Measurements from ENCODE around the gene DNM3. TPM values are rescaled to one million over a fixed set of nuclear protein-coding genes. Genes with fewer than 3 reads are reported as not detected.

Gene DNM3
- total RNA-seq, 1 donor from 2014 or later: 2.1 TPM

DNA sequence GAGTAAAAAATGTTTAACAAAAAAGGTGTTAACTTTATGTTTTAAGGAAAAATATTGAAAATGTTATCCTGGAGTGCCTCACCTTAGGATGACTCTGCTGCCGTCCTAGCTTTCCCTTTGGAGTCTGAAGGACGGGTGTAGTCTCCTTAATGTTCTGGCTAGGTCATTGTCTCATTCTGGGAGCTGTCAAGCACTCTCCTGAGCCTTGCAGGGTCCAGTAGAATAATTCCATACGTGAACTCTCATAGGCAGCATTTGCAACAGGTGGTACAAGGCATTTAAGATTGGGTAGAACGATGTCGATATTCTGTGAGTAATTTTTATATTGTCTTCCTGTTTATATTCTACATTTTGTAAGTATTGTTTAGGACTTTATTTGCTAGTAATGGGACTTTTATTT lies 295.6 kb downstream of the DNM3 start:
- no peak for DNase-seq (ENCODE audit: extremely low spot score, unreplicated experiment)
- Mint-ChIP-seq H3K4me1 (ENCODE audit: unreplicated experiment) (peaks cover 20% of the 10 kb centered on the region), H3K36me3 (peaks cover 11% of the 10 kb centered on the region), H3K4me3 (no peak overlapping the region), H3K27ac (no peak overlapping the region), H3K27me3 (no peaks in the 10 kb centered on the region), H3K9me3 (peaks cover 9% of the 10 kb centered on the region)
- TF ChIP-seq, protein P1, sequence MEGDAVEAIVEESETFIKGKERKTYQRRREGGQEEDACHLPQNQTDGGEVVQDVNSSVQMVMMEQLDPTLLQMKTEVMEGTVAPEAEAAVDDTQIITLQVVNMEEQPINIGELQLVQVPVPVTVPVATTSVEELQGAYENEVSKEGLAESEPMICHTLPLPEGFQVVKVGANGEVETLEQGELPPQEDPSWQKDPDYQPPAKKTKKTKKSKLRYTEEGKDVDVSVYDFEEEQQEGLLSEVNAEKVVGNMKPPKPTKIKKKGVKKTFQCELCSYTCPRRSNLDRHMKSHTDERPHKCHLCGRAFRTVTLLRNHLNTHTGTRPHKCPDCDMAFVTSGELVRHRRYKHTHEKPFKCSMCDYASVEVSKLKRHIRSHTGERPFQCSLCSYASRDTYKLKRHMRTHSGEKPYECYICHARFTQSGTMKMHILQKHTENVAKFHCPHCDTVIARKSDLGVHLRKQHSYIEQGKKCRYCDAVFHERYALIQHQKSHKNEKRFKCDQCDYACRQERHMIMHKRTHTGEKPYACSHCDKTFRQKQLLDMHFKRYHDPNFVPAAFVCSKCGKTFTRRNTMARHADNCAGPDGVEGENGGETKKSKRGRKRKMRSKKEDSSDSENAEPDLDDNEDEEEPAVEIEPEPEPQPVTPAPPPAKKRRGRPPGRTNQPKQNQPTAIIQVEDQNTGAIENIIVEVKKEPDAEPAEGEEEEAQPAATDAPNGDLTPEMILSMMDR (conservative IDR thresholded peaks at IDR 0.05): no peak

DNA sequence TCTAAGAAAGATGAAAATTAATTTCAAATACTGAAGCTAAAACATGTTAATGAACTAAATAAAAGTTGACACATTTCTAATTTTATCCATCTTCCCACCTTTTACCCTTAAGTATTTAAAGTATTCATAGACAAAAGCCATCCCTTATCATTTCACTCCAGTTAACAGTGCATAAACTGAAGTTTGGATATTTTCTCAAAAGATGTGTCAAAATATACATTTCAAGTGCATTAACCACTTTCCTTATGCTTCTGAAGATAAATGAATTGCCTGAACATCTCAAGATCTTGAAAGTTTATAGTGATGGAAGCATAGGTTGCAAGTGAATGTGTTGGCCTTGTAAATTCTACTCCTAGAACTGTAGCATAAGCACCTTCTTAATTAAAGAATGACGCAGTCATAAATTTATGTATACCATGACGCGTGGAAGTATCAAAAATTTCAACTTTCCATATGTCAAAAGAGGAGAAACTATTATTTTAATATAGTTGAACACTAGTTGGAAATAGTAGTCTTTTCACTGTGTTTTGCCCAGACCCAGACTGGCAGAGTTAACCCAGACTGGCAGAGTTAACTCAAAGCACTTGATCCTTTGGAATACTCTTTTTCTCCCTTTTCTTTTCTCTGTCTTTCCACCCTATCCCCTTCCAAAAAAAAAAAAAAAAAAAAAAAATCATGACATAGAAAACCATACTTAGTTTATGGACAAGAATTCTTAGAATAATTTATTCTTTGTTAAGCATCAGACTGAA lies 296.6 kb downstream of the DNM3 start:
- peaks cover 9% of the 10 kb centered on the region for H3K9me3 Mint-ChIP-seq
- no peak overlapping the region for H3K27ac Mint-ChIP-seq
- no peak overlapping the region for H3K4me3 Mint-ChIP-seq
- DNase-seq (ENCODE audit: extremely low spot score, unreplicated experiment): no peak
- peaks cover 20% of the 10 kb centered on the region for H3K4me1 Mint-ChIP-seq (ENCODE audit: unreplicated experiment)
- H3K27me3 Mint-ChIP-seq: no peaks in the 10 kb centered on the region
- TF ChIP-seq, protein P1 (conservative IDR thresholded peaks at IDR 0.05): no peak
- H3K36me3 Mint-ChIP-seq: peaks cover 11% of the 10 kb centered on the region

- H3K4me3 Mint-ChIP-seq: no peak overlapping the region
- no peak overlapping the region for H3K27ac Mint-ChIP-seq
- no peaks in the 10 kb centered on the region for H3K27me3 Mint-ChIP-seq
- H3K9me3 Mint-ChIP-seq: peaks cover 5% of the 10 kb centered on the region
- H3K4me1 Mint-ChIP-seq (ENCODE audit: unreplicated experiment): peaks cover 20% of the 10 kb centered on the region
- DNase-seq (ENCODE audit: extremely low spot score, unreplicated experiment): no peak
- H3K36me3 Mint-ChIP-seq: peaks cover 11% of the 10 kb centered on the region
- TF ChIP-seq, protein P1 (conservative IDR thresholded peaks at IDR 0.05): no peak
These were observed 297.3 kb downstream of the DNM3 start for GRCh38 chr1:172138634-172139033.

DNA sequence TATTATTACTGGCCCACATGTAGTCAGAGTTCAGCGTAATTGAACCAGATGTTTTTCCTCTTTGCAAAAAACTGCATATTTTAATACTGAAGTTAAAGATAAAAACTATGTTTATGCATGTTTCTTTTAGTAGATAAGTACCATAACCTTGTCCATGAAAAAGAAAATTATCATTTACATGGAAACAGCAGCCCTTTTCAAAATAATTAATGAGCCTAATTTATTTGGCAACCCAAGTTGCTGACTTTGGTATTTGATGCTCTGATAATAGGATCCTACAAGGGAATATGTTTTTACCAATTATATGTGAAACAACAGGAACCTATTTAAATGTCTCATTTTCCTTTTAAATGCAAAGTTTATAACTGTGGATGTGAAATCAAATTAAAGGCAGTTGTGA lies 297.9 kb downstream of the DNM3 start:
- Mint-ChIP-seq H3K27me3 (no peaks in the 10 kb centered on the region), H3K4me3 (peak overlapping the region; percentile 67), H3K36me3 (peaks cover 11% of the 10 kb centered on the region), H3K9me3 (no peaks in the 10 kb centered on the region), H3K27ac (no peak overlapping the region), H3K4me1 (ENCODE audit: unreplicated experiment) (peaks cover 20% of the 10 kb centered on the region)
- TF ChIP-seq, protein P1 (conservative IDR thresholded peaks at IDR 0.05): no peak
- DNase-seq (ENCODE audit: extremely low spot score, unreplicated experiment): no peak

DNA sequence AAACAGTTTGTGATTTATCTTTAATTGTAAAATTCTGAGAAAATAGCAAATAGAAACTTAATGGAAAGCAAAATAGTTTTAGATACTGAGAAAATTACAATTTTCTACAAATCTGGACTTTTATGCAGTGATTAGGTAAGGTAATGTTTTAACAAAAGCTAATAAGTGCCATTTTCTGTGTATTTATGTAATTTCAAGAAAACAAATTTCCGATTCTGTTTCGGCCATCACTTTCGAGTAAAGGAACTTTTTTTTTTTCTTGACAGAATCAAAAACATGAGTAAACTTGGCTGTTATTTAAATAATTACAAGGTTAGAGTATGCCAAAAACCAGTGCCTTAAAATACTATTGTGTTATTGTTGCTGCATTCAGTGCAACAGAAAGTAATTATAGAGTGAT lies 298.8 kb downstream of the DNM3 start:
- peaks cover 11% of the 10 kb centered on the region for H3K36me3 Mint-ChIP-seq
- H3K4me3 Mint-ChIP-seq: peak overlapping the region; percentile 67

More for the DNA sequence above, 298.8 kb downstream of the DNM3 start:
- no peaks in the 10 kb centered on the region for H3K27me3 Mint-ChIP-seq
- no peaks in the 10 kb centered on the region for H3K9me3 Mint-ChIP-seq
- DNase-seq (ENCODE audit: extremely low spot score, unreplicated experiment): no peak
- TF ChIP-seq, protein P1 (conservative IDR thresholded peaks at IDR 0.05): no peak
- H3K4me1 Mint-ChIP-seq (ENCODE audit: unreplicated experiment): peaks cover 14% of the 10 kb centered on the region
- H3K27ac Mint-ChIP-seq: no peak overlapping the region
